GM12801 (cell line): ENCODE results near the gene MBD5.

Source experiments
- TF ChIP-seq, protein P1 (sequence below): IDR thresholded peaks from one replicate; pipeline ENCODE4 v1.5.1; 2011; ENCODE audit warnings: control low read depth; ENCODE audit not compliant: insufficient read length; ENCODE audit errors: extremely low read depth

Gene MBD5

DNA sequence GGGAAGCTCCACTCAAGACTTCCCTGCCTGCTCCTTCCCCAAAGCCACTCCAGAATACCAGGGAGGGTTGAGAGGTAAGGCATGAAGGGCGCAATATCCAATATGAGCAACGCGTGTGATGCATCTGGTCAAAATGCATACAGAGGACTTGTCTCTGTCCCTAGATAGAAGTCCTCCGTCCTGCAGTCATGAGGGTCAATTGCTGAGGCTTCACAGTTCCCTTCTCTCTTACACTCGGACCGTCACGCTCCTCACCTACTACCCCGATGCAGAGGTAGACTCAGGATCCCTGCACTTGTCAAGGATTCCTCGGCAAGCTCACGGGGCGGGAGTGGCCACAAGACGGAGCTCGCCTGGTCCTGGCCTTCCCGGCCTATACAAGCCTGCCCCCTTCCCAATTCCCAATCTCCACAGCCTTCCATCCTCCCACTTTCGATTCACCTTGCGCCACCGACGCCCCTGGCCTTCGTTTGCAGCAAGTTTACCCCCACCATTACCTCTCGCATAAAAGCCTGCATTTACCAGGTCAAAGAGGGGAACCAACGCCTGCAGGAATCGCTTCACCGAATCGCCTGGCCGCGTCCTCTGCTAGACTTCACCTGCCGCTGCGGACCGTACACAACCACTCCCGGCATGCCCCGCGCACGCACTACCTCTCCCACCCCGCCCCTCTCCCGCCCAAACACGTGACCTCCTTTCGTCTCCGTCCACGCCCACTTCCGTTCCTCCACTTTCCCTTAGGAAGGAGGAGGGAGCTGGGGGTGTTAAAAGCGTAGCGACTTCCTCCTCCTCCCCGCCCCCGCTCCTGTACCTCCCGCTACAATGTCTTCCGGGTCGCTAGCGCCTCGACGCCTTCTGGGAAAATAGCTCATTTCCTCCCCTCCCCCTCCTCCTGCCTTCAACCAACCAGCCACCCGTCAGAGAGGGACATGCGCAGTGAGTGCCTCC lies 506 bp upstream of the MBD5 start, which contains the start of gene ORC4:
Gene ORC4 (minus strand): TSS at position 627 of the 948 bp plus-strand sequence. CDS start 44,779 bp downstream, outside the sequence.
- TF ChIP-seq, protein P1, sequence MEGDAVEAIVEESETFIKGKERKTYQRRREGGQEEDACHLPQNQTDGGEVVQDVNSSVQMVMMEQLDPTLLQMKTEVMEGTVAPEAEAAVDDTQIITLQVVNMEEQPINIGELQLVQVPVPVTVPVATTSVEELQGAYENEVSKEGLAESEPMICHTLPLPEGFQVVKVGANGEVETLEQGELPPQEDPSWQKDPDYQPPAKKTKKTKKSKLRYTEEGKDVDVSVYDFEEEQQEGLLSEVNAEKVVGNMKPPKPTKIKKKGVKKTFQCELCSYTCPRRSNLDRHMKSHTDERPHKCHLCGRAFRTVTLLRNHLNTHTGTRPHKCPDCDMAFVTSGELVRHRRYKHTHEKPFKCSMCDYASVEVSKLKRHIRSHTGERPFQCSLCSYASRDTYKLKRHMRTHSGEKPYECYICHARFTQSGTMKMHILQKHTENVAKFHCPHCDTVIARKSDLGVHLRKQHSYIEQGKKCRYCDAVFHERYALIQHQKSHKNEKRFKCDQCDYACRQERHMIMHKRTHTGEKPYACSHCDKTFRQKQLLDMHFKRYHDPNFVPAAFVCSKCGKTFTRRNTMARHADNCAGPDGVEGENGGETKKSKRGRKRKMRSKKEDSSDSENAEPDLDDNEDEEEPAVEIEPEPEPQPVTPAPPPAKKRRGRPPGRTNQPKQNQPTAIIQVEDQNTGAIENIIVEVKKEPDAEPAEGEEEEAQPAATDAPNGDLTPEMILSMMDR = no peak

DNA sequence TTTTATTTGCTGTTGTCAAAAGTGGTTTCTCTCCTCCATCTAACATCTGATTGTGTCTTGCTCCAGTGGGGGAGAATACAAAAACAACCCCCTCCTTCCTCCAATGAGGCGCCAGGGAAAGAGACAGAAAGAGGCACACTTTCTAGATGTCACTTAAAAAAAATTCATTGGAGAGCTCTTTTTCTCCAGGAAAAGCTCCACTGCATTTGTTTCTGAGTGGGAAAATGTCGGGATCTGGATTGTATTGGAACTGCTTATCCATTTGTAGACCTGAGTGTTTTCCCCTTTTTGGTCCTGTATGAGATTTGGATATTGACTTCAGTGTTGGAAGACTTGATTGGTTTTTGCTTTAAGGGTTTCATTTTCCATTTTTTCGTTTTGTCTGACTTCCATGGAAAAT lies 995 bp downstream of the MBD5 start:
- TF ChIP-seq, protein P1 = no peak

DNA sequence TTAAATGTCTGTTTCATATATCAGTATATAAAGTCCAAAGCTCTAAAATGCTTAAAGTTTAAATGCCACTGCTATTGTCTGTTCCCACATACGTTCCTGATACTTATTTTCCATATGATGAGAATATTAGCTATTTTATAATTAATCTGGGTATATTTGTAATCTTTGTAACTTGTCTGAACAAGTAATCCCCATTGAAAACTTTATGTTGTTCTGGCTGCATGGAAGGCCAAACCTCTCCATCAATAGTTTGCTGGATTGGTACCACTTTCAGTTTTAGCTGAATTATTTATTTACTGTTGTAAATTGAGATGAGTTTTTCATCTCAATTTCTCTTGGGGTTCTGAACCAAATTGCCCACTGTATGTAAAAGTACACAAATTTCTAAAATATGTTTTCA lies 1.5 kb downstream of the MBD5 start:
- TF ChIP-seq, protein P1 = no peak

DNA sequence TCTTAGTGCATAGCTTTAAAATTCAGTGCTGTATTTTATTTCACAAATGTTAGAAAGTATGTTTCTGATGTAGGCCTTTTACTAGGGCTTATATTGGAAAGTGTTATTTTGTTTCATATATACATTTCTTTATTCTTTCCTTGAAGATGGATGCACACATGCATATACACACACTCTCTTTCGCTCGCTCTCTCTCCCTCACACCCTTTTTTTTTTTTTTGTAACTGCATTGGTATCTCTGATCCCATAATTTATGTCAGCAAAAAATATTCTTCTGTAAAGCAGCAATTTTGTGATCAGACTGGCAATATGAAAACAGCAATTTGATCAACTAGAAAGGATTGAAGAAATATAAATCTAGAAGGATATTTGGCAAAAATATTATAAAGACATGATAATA lies 2.0 kb downstream of the MBD5 start:
- TF ChIP-seq, protein P1 = no peak

- TF ChIP-seq, protein P1 = no peak
Observed at GRCh38 chr2:148023861-148024260, 3.0 kb downstream of the MBD5 start.

- TF ChIP-seq, protein P1 = no peak
Observed at GRCh38 chr2:148026573-148026972, 5.7 kb downstream of the MBD5 start.

- TF ChIP-seq, protein P1 = no peak
Observed at GRCh38 chr2:148027822-148028221, 6.9 kb downstream of the MBD5 start.
